ENCODE measurements around the gene WDR90. TPM values are rescaled to one million over a fixed set of nuclear protein-coding genes. Genes with fewer than 3 reads are reported as not detected.

WDR90 gene
- total RNA-seq, 1 experiment from 2014 or later, result 118 TPM

- TF ChIP-seq CTCF (conservative IDR thresholded peaks at IDR 0.05), result no peak
- TF ChIP-seq EZH2 (IDR thresholded peaks at IDR 0.05; ENCODE audit: low read depth), result no peak
- Histone ChIP-seq H3K9me2 (ENCODE audit: insufficient read depth) (no peaks in the 10 kb centered on the region), H3K27me3 (ENCODE audit: insufficient read depth, low read depth) (no peaks in the 10 kb centered on the region), H4K20me1 (ENCODE audit: insufficient read depth) (peaks cover 30% of the 10 kb centered on the region), H2AFZ (no peak overlapping the region), H3K79me2 (ENCODE audit: low read depth) (peaks cover 33% of the 10 kb centered on the region), H3K4me1 (replicated peaks; ENCODE audit: insufficient read depth) (peaks cover 25% of the 10 kb centered on the region), H3K9me3 (ENCODE audit: insufficient read depth, low read depth) (no peaks in the 10 kb centered on the region), H3F3A (ENCODE audit: insufficient read depth, low read depth) (peaks cover 40% of the 10 kb centered on the region; the same call in 1 of the 2 replicates), H3K4me3 (peak overlapping the region; percentile 54; the same call in 1 of the 2 replicates), H3K4me2 (peak overlapping the region; percentile 75), H3K36me3 (ENCODE audit: low read depth) (no peaks in the 10 kb centered on the region; the same call in 1 of the 2 replicates), H3K27ac (0 out of 2 replicates have a peak overlapping the region, but pooled peaks have one; percentile 37)
- intact Hi-C loops (cut with micrococcal nuclease; ENCODE audit: unreplicated experiment), result no loop called here
- peak; percentile 54 to 72 for DNase-seq
- ChIA-PET POLR2A (ENCODE audit: unreplicated experiment) (interaction anchor here (0.5 to 0.9 kb wide), 3 partner anchors 30 to 1104 kb away, joined by 3 to 4 read pairs (median 4); partner anchors contain the start of genes NUBP2 and WDR90), CTCF (interaction anchor here (0.5 kb wide), 1 partner anchor 27 kb away, joined by 7 read pairs; no protein-coding TSS in a partner anchor)
- BruUV-seq (replicated peaks), result no TSS peak
These were observed 30.0 kb downstream of the WDR90 start for GRCh38 chr16:678858-679813.

- no peaks in the 10 kb centered on the region for H3K27me3 ChIP-seq (ENCODE audit: insufficient read depth, low read depth)
- no peak for TF ChIP-seq EZH2 (IDR thresholded peaks at IDR 0.05; ENCODE audit: low read depth)
- no peak for TF ChIP-seq CTCF (conservative IDR thresholded peaks at IDR 0.05)
- no peaks in the 10 kb centered on the region for H3K9me2 ChIP-seq (ENCODE audit: insufficient read depth)
- peaks cover 33% of the 10 kb centered on the region for H3K79me2 ChIP-seq (ENCODE audit: low read depth)
- peak within 1 kb of the TSS; percentile 86 for H3K4me2 ChIP-seq
- H3K27ac ChIP-seq, result peak within 1 kb of the TSS; percentile 43; the same call in 1 of the 2 replicates
- no TSS peak for BruUV-seq (replicated peaks)
- peak; percentile 60 to 94 for DNase-seq
- no peaks in the 10 kb centered on the region for H3K9me3 ChIP-seq (ENCODE audit: insufficient read depth, low read depth)
- POLR2A ChIA-PET (ENCODE audit: unreplicated experiment), result interaction anchor here (0.5 to 1.1 kb wide), 4 partner anchors 31 to 277 kb away, joined by 3 to 5 read pairs (median 4); partner anchors contain the start of genes CHTF18 and WDR90
- peaks cover 40% of the 10 kb centered on the region; the same call in 1 of the 2 replicates for H3F3A ChIP-seq (ENCODE audit: insufficient read depth, low read depth)
- no peaks in the 10 kb centered on the region; the same call in 1 of the 2 replicates for H3K36me3 ChIP-seq (ENCODE audit: low read depth)
- intact Hi-C loops (cut with micrococcal nuclease; ENCODE audit: unreplicated experiment), result loop anchor here (5.0 kb wide), 1 partner anchor 153 kb away; the partner anchor contains the start of gene CAPN15
- peak within 1 kb of the TSS; percentile 71 for H3K4me3 ChIP-seq
- H2AFZ ChIP-seq, result peak within 1 kb of the TSS; percentile 89
- peaks cover 30% of the 10 kb centered on the region for H4K20me1 ChIP-seq (ENCODE audit: insufficient read depth)
- H3K4me1 ChIP-seq (replicated peaks; ENCODE audit: insufficient read depth), result peaks cover 30% of the 10 kb centered on the region
- CTCF ChIA-PET, result interaction anchor here (0.6 kb wide), 1 partner anchor 40 kb away, joined by 4 read pairs; no protein-coding TSS in a partner anchor
These were observed 30.9 kb downstream of the WDR90 start, which contains the start of gene STUB1 for GRCh38 chr16:679814-680624. Gene STUB1 (plus strand): TSS chr16:680410. CDS start chr16:680526, 116 bp downstream.
